D721Med (cell line): ENCODE results near the gene MAP3K8.
"Not testable (repeated sequence)": the region's sequence is repeated elsewhere in the genome, so short reads cannot be mapped to it uniquely, and the experiment has no call there.

ENCODE experiments used
- DNase-seq: peaks from one replicate; pipeline ENCODE4 v3.0.0; 2011; ENCODE audit warnings: low spot score; ENCODE audit not compliant: insufficient read length
- FAIRE-seq: peaks from 2 replicates; lab custom pipeline; 2011; peaks lifted over from hg19 to GRCh38; lab: Jason Lieb, UNC
- CTCF ChIP-seq: IDR thresholded peaks from 2 replicates; pipeline ENCODE4 v1.5.1; 2012; ENCODE audit warnings: mild to moderate bottlenecking, control low read depth; ENCODE audit not compliant: insufficient read depth; ENCODE audit errors: missing control alignments

Gene MAP3K8

GRCh38 chr10:30460121-30460520, 26.1 kb downstream of the MAP3K8 start:
- TF ChIP-seq CTCF: no peak
- DNase-seq: no peak
- no peak for FAIRE-seq

GRCh38 chr10:30462513-30462912, 28.5 kb downstream of the MAP3K8 start:
- no peak for TF ChIP-seq CTCF
- FAIRE-seq (no peak), DNase-seq (no peak)

GRCh38 chr10:30463944-30464451, 30.0 kb downstream of the MAP3K8 start:
- no peak for FAIRE-seq
- TF ChIP-seq CTCF: no peak
- no peak for DNase-seq

- no peak for FAIRE-seq
- TF ChIP-seq CTCF: no peak
- DNase-seq: no peak
Measured at GRCh38 chr10:30464675-30465074, 30.7 kb downstream of the MAP3K8 start.

- FAIRE-seq: no peak
- DNase-seq: no peak
- TF ChIP-seq CTCF: no peak
Measured at GRCh38 chr10:30466445-30466844, 32.5 kb downstream of the MAP3K8 start.

- DNase-seq: no peak
- FAIRE-seq: no peak
- TF ChIP-seq CTCF: no peak
Measured at GRCh38 chr10:30467651-30468338, 33.8 kb downstream of the MAP3K8 start.

- FAIRE-seq (no peak), DNase-seq (no peak)
- TF ChIP-seq CTCF: no peak
Measured at GRCh38 chr10:30472414-30473155, 38.6 kb downstream of the MAP3K8 start.

GRCh38 chr10:30475515-30475914, 41.5 kb downstream of the MAP3K8 start:
- FAIRE-seq: not testable (repeated sequence)

More at GRCh38 chr10:30475515-30475914, 41.5 kb downstream of the MAP3K8 start:
- not testable (repeated sequence) for DNase-seq
